Measurements from ENCODE around the gene PRAC2. TPM values are rescaled to one million over a fixed set of nuclear protein-coding genes. Genes with fewer than 3 reads are reported as not detected.

The PRAC2 gene
- total RNA-seq (not detected), polyA plus RNA-seq (ENCODE audit: insufficient read depth in 1 of 8, insufficient read length in 8 of 8, low replicate concordance in 1 of 8) (not detected)
- long read RNA-seq, donor 1: 0 reads
- long read RNA-seq, donor 2: 0 reads
- long read RNA-seq, donor 3: 0 reads
- long read RNA-seq, donor 4: 0 reads
- long read RNA-seq, donor 5: 0 reads
- long read RNA-seq, donor 6: 0 reads
- long read RNA-seq, donor 7: 0 reads
- long read RNA-seq, donor 8: 0 reads
- long read RNA-seq, donor 9: 0 reads
- long read RNA-seq, donor 10: 0 reads
- long read RNA-seq, donor 11: 0 reads

- Histone ChIP-seq H3K4me1 (ENCODE audit: control insufficient read depth, insufficient read depth, low read length) (peaks cover 33% of the 10 kb centered on the region), H3K36me3 (ENCODE audit: control insufficient read depth, insufficient read depth, low read length) (no peaks in the 10 kb centered on the region), H3K4me3 (ENCODE audit: low read length) (no peak within 1 kb of the TSS), H3K27me3 (ENCODE audit: control insufficient read depth, insufficient read depth, low read length) (peaks cover 99% of the 10 kb centered on the region), H3K9me3 (replicated peaks; ENCODE audit: control insufficient read depth, low read depth, low read length) (no peaks in the 10 kb centered on the region), H3K27ac (ENCODE audit: low read length) (no peak within 1 kb of the TSS)
- no peak for DNase-seq
- WGBS (ENCODE audit: insufficient coverage): 0% methylated on average over 8 of the region's 21 CpGs
Measured at GRCh38 chr17:48722915-48723422, at the start of gene PRAC2. TSS of gene PRAC2 (plus strand) at chr17:48723185. CDS start at chr17:48724411, 1,226 bp downstream.

GRCh38 chr17:48676963-48677558 is 45.9 kb upstream of the PRAC2 start:
- no peaks in the 10 kb centered on the region for H3K9me3 ChIP-seq (replicated peaks; ENCODE audit: control insufficient read depth, low read depth, low read length)
- no peak overlapping the region for H3K27ac ChIP-seq (ENCODE audit: low read length)
- H3K36me3 ChIP-seq (ENCODE audit: control insufficient read depth, insufficient read depth, low read length): no peaks in the 10 kb centered on the region
- peaks cover 7% of the 10 kb centered on the region for H3K4me1 ChIP-seq (ENCODE audit: control insufficient read depth, insufficient read depth, low read length)
- WGBS (ENCODE audit: insufficient coverage): 94% methylated on average over 2 of the region's 6 CpGs
- DNase-seq: no peak
- no peak overlapping the region for H3K4me3 ChIP-seq (ENCODE audit: low read length)
- peaks cover 41% of the 10 kb centered on the region for H3K27me3 ChIP-seq (ENCODE audit: control insufficient read depth, insufficient read depth, low read length)

- H3K4me1 ChIP-seq (ENCODE audit: control insufficient read depth, insufficient read depth, low read length): peaks cover 6% of the 10 kb centered on the region
- peaks cover 44% of the 10 kb centered on the region for H3K27me3 ChIP-seq (ENCODE audit: control insufficient read depth, insufficient read depth, low read length)
- DNase-seq: peak; percentile 50
- WGBS (ENCODE audit: insufficient coverage): 2% methylated on average over 39 of the region's 41 CpGs
- H3K36me3 ChIP-seq (ENCODE audit: control insufficient read depth, insufficient read depth, low read length): no peaks in the 10 kb centered on the region
- no peak overlapping the region for H3K27ac ChIP-seq (ENCODE audit: low read length)
- H3K9me3 ChIP-seq (replicated peaks; ENCODE audit: control insufficient read depth, low read depth, low read length): no peaks in the 10 kb centered on the region
- no peak overlapping the region for H3K4me3 ChIP-seq (ENCODE audit: low read length)
Measured at GRCh38 chr17:48678141-48678971, 44.6 kb upstream of the PRAC2 start.

GRCh38 chr17:48679385-48680096 is 43.4 kb upstream of the PRAC2 start:
- Histone ChIP-seq H3K4me3 (ENCODE audit: low read length) (no peak overlapping the region), H3K36me3 (ENCODE audit: control insufficient read depth, insufficient read depth, low read length) (no peaks in the 10 kb centered on the region), H3K4me1 (ENCODE audit: control insufficient read depth, insufficient read depth, low read length) (peaks cover 6% of the 10 kb centered on the region), H3K27ac (ENCODE audit: low read length) (no peak overlapping the region), H3K9me3 (replicated peaks; ENCODE audit: control insufficient read depth, low read depth, low read length) (no peaks in the 10 kb centered on the region), H3K27me3 (ENCODE audit: control insufficient read depth, insufficient read depth, low read length) (peaks cover 42% of the 10 kb centered on the region)
- no peak for DNase-seq
- 83% methylated on average over 2 of the region's 5 CpGs for WGBS (ENCODE audit: insufficient coverage)

GRCh38 chr17:48681609-48682008 is 41.4 kb upstream of the PRAC2 start:
- no peak for DNase-seq
- no CpG with 5 or more reads among the region's 1 CpG for WGBS (ENCODE audit: insufficient coverage)
- H3K27me3 ChIP-seq (ENCODE audit: control insufficient read depth, insufficient read depth, low read length): peaks cover 39% of the 10 kb centered on the region
- no peaks in the 10 kb centered on the region for H3K9me3 ChIP-seq (replicated peaks; ENCODE audit: control insufficient read depth, low read depth, low read length)
- peaks cover 6% of the 10 kb centered on the region for H3K4me1 ChIP-seq (ENCODE audit: control insufficient read depth, insufficient read depth, low read length)
- H3K4me3 ChIP-seq (ENCODE audit: low read length): no peak overlapping the region
- no peaks in the 10 kb centered on the region for H3K36me3 ChIP-seq (ENCODE audit: control insufficient read depth, insufficient read depth, low read length)
- no peak overlapping the region for H3K27ac ChIP-seq (ENCODE audit: low read length)

- Histone ChIP-seq H3K27ac (ENCODE audit: low read length) (no peak overlapping the region), H3K4me3 (ENCODE audit: low read length) (no peak overlapping the region), H3K9me3 (replicated peaks; ENCODE audit: control insufficient read depth, low read depth, low read length) (no peaks in the 10 kb centered on the region), H3K27me3 (ENCODE audit: control insufficient read depth, insufficient read depth, low read length) (peaks cover 11% of the 10 kb centered on the region), H3K4me1 (ENCODE audit: control insufficient read depth, insufficient read depth, low read length) (no peaks in the 10 kb centered on the region), H3K36me3 (ENCODE audit: control insufficient read depth, insufficient read depth, low read length) (no peaks in the 10 kb centered on the region)
- DNase-seq: no peak
- no CpG with 5 or more reads among the region's 5 CpGs for WGBS (ENCODE audit: insufficient coverage)
Measured at GRCh38 chr17:48690655-48691054, 32.3 kb upstream of the PRAC2 start.

GRCh38 chr17:48692049-48692448 is 30.9 kb upstream of the PRAC2 start:
- H3K9me3 ChIP-seq (replicated peaks; ENCODE audit: control insufficient read depth, low read depth, low read length): no peaks in the 10 kb centered on the region
- H3K4me1 ChIP-seq (ENCODE audit: control insufficient read depth, insufficient read depth, low read length): no peaks in the 10 kb centered on the region
- DNase-seq: no peak
- WGBS (ENCODE audit: insufficient coverage): no CpG with 5 or more reads among the region's 1 CpG
- no peaks in the 10 kb centered on the region for H3K36me3 ChIP-seq (ENCODE audit: control insufficient read depth, insufficient read depth, low read length)
- H3K4me3 ChIP-seq (ENCODE audit: low read length): no peak overlapping the region
- H3K27ac ChIP-seq (ENCODE audit: low read length): no peak overlapping the region
- peaks cover 19% of the 10 kb centered on the region for H3K27me3 ChIP-seq (ENCODE audit: control insufficient read depth, insufficient read depth, low read length)

GRCh38 chr17:48693178-48693577 is 29.8 kb upstream of the PRAC2 start:
- no peak for DNase-seq
- peaks cover 15% of the 10 kb centered on the region for H3K27me3 ChIP-seq (ENCODE audit: control insufficient read depth, insufficient read depth, low read length)
- no peaks in the 10 kb centered on the region for H3K9me3 ChIP-seq (replicated peaks; ENCODE audit: control insufficient read depth, low read depth, low read length)
- no peaks in the 10 kb centered on the region for H3K36me3 ChIP-seq (ENCODE audit: control insufficient read depth, insufficient read depth, low read length)
- no peak overlapping the region for H3K4me3 ChIP-seq (ENCODE audit: low read length)
- H3K4me1 ChIP-seq (ENCODE audit: control insufficient read depth, insufficient read depth, low read length): no peaks in the 10 kb centered on the region
- no CpG with 5 or more reads among the region's 1 CpG for WGBS (ENCODE audit: insufficient coverage)
- no peak overlapping the region for H3K27ac ChIP-seq (ENCODE audit: low read length)

GRCh38 chr17:48701864-48702532 is 21.0 kb upstream of the PRAC2 start:
- peaks cover 43% of the 10 kb centered on the region for H3K27me3 ChIP-seq (ENCODE audit: control insufficient read depth, insufficient read depth, low read length)
- H3K4me1 ChIP-seq (ENCODE audit: control insufficient read depth, insufficient read depth, low read length): peaks cover 2% of the 10 kb centered on the region
- no peak for DNase-seq
- no peak overlapping the region for H3K4me3 ChIP-seq (ENCODE audit: low read length)
- no peaks in the 10 kb centered on the region for H3K36me3 ChIP-seq (ENCODE audit: control insufficient read depth, insufficient read depth, low read length)
- no peak overlapping the region for H3K27ac ChIP-seq (ENCODE audit: low read length)
- H3K9me3 ChIP-seq (replicated peaks; ENCODE audit: control insufficient read depth, low read depth, low read length): no peaks in the 10 kb centered on the region
- WGBS (ENCODE audit: insufficient coverage): 97% methylated on average over 6 of the region's 10 CpGs
